GM21529 (cell line): Measurements from ENCODE around the gene NOP10.
A peak's percentile ranks its signal among the peaks of the same experiment; 100 is the strongest.

Experiments used
- ATAC-seq: cut with Tn5 transposase; IDR thresholded peaks from one replicate; pipeline ENCODE4 v1.9.1; 2021; ENCODE audit not compliant: unreplicated experiment

The NOP10 gene

GRCh38 chr15:34334672-34335071 is 8.3 kb downstream of the NOP10 start:
- no peak for ATAC-seq

DNA sequence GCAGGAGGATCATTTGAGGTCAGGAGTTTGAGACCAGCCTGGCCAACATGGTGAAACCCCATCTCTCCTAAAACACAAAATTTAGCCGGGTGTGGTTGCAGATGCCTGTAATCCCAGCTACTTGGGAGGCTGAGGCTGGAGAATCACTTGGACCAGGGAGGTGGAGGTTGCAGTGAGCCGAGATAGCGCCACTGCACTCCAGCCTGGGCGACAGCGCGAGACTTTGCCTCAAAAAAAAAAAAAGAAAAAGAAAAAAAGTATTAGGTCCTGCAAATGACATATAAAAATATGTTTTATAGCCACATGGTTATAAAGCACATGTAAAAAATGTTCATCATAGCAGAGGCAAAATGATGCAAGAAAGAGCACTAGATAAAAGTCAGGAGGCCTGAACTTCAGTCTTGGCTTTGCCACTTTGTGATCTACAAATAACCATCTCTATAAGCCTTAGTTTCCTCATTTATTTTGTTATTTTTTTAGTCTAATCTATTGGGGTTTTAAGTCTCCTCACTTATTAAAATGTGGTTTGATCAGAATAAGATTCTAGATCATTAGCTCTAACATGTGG is 10.3 kb downstream of the NOP10 start:
- ATAC-seq: no peak

DNA sequence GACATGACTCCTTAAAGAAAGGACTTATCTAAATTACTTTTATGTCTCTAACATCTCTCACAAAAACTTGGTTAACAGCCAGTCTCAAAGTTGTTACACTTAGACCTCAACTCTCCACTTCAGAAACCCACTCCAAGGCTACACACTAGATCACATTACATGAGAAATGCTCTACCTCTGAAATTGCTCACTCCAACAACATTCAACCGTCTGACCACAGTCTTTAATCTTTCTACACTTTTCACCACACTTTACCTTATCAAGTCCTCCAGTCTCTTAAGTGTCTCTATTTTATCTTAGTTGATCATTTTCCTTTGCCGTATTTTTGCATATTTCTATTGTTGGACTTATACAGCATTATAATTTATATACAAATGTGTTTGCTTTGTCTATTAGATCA is 11.1 kb downstream of the NOP10 start:
- no peak for ATAC-seq

- no peak for ATAC-seq
Observed at GRCh38 chr15:34330279-34330678, 12.7 kb downstream of the NOP10 start.

DNA sequence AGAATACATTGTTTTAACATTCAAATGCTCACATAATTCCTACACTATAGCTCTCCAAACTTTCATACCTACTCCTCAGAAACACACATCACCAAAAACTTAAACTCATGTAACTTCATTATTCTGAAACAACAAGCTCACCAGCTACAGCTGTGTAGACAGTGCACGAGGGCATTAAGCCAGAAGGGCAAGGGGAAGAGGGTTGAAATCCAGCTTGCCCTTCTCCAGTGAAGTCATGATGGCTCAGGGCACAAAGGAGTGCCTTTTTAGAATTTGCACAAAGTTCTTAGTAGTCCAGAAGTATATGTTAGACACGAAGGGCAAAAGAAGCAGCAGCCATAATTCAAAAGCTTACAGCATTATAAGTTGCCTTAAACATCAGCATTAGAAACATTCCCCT is 13.9 kb downstream of the NOP10 start:
- ATAC-seq: no peak

GRCh38 chr15:34327906-34328305 is 15.0 kb downstream of the NOP10 start:
- peak; percentile 55 for ATAC-seq

DNA sequence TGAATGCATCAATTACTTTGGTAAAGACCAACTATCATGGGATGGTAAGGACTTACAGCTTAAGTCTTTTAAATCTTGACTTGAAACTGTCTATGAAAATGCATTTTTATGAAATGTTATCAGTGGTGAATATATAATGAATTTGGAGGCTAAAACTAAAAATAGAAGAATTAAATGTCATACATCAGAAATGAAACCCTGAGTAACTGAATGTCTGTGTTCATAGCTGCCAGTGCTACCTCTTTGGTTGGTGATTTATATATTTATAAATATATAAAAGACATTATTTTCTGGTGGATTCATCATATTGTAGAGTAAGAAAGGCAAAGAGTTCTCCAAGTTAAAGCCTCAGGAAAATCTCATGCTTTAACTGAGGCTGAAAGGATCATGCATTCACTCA is 17.6 kb downstream of the NOP10 start:
- no peak for ATAC-seq

DNA sequence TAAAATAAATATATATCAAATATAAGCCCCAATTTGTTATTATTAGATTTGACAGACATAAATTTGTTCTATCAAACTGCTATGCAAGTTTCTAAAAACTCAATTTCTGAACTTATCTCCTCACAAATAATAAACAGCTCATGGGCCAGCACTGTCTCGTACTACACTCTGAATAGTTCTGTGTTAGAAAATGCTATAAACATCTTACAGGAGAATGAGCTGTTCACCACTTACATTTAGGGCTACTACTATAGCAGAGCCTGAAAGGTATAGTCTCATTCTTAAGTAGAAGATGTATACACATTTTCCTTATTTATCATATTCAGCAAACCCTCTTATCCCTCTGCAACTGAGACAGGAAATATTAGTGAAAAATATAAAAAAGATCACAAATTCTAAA is 18.0 kb downstream of the NOP10 start:
- ATAC-seq: no peak

- ATAC-seq: no peak
Observed at GRCh38 chr15:34323217-34323616, 19.7 kb downstream of the NOP10 start.

DNA sequence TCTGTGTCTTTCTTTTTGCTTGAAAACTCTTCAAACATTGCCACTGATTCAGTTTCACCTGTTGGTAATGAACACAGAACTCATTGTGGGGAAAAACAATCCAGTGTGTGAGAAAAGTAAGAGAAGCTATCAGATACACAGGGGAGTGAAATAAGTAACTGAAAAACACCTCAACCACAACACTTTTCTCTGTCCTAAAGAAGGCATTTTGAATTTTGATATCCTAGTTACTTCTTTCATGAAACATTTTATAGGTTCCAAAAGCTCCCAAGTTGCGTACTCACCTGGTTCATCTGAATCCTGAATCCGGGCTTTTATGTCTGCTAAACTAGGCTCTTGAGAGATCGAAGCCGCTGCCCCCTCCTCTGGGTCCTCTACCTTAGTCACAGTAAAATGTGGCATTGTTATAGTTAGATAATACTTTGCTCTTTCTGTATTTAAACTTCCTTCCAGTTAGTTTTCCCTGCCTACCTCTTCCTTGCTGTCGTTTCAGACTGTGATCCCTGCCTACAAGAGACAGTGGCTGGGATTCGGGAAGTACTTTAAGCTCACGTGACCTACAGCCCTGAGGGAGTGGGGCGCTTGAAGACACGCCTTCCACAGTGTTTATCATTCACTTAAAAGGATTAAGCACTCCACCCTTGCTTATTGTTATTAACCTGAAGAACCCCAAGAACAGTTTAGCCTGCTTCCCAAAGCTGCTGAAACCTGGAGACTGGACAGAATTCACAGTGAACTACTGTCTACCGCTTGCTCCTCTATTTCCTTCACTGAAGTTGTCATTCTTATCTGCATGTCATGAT is 24.5 kb downstream of the NOP10 start:
- peak; percentile 84 for ATAC-seq

GRCh38 chr15:34314491-34315490 is 28.1 kb downstream of the NOP10 start:
- no peak for ATAC-seq

GRCh38 chr15:34311563-34311962 is 31.4 kb downstream of the NOP10 start:
- no peak for ATAC-seq

DNA sequence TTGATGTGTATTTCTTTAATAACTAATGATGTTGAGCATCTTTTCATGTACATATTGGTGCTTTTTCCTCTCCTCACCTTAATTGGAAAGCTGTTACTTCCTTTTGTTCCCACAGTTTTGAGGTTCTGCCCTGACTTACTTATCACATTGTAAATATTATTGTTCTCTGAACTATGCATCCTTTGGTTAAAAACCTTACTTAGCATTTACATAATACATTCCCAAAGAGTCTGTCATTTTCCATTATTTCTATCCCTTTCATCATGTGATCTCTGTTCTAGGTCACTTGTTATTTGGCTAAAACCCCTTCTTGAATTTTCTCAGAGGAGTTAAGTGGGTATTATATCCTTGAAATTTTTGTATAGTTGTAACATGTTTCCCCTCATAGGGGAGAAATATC is 38.3 kb downstream of the NOP10 start:
- ATAC-seq: no peak

- no peak for ATAC-seq
Observed at GRCh38 chr15:34301058-34301457, 41.9 kb downstream of the NOP10 start.

GRCh38 chr15:34297059-34297458 is 45.9 kb downstream of the NOP10 start:
- ATAC-seq: no peak

- no peak for ATAC-seq
Observed at GRCh38 chr15:34292621-34293020, 50.3 kb downstream of the NOP10 start.
